Renal pelvis (tissue), 4 donors: Measurements from ENCODE around the gene CAMTA1. TPM values are rescaled to one million over a fixed set of nuclear protein-coding genes. Genes with fewer than 3 reads are reported as not detected.
A peak's percentile ranks its signal among the peaks of the same experiment; 100 is the strongest.

Experiments used
- DNase-seq: peaks from one replicate; pipeline ENCODE4 v3.0.0-alpha.2; 2013
- polyA plus RNA-seq, 3 donors: library from polyadenylated mRNA; unstranded; fragments of 120-200 nt; gene quantifications; one replicate each; pipeline ENCODE4 v1.2.1, GENCODE V29; 2013; ENCODE audit not compliant: insufficient read length in 3 of 3

The CAMTA1 gene
- polyA plus RNA-seq, 3 donors: 72.3 to 83.1 (median 76.0) TPM

GRCh38 chr1:7645751-7646048, 860.4 kb downstream of the CAMTA1 start:
- no peak for DNase-seq

- no peak for DNase-seq
Observed at GRCh38 chr1:7646164-7646563, 860.9 kb downstream of the CAMTA1 start.

GRCh38 chr1:7646981-7647901, 862.0 kb downstream of the CAMTA1 start:
- no peak for DNase-seq

- no peak for DNase-seq
Observed at GRCh38 chr1:7648761-7649384, 863.6 kb downstream of the CAMTA1 start.

GRCh38 chr1:7650801-7651200, 865.5 kb downstream of the CAMTA1 start:
- no peak for DNase-seq

- DNase-seq: no peak
Observed at GRCh38 chr1:7651203-7651602, 865.9 kb downstream of the CAMTA1 start.

- DNase-seq: no peak
Observed at GRCh38 chr1:7652061-7652460, 866.8 kb downstream of the CAMTA1 start.

GRCh38 chr1:7652515-7653098, 867.4 kb downstream of the CAMTA1 start:
- no peak for DNase-seq

- no peak for DNase-seq
Observed at GRCh38 chr1:7654725-7655124, 869.5 kb downstream of the CAMTA1 start.

GRCh38 chr1:7655354-7655753, 870.1 kb downstream of the CAMTA1 start:
- DNase-seq: no peak

GRCh38 chr1:7656557-7657215, 871.4 kb downstream of the CAMTA1 start:
- DNase-seq: no peak

- no peak for DNase-seq
Observed at GRCh38 chr1:7657287-7658016, 872.2 kb downstream of the CAMTA1 start.

GRCh38 chr1:7658099-7658498, 872.8 kb downstream of the CAMTA1 start:
- DNase-seq: no peak

- no peak for DNase-seq
Observed at GRCh38 chr1:7659514-7659913, 874.3 kb downstream of the CAMTA1 start.

GRCh38 chr1:7663451-7664146, 878.3 kb downstream of the CAMTA1 start:
- DNase-seq: no peak

GRCh38 chr1:7664147-7664892, 879.1 kb downstream of the CAMTA1 start:
- DNase-seq: no peak

- no peak for DNase-seq
Observed at GRCh38 chr1:7664893-7665250, 879.6 kb downstream of the CAMTA1 start.

- DNase-seq: no peak
Observed at GRCh38 chr1:7666249-7666648, 881.0 kb downstream of the CAMTA1 start.

- DNase-seq: no peak
Observed at GRCh38 chr1:7667159-7667558, 881.9 kb downstream of the CAMTA1 start.

GRCh38 chr1:7667625-7668218, 882.5 kb downstream of the CAMTA1 start:
- DNase-seq: peak; percentile 83
